ENCODE data around the gene AP2A1.

AP2A1 gene

GRCh38 chr19:49763230-49763629 lies 3.6 kb upstream of the AP2A1 start, which contains the start of gene TSKS:
TSS of gene TSKS (minus strand) at chr19:49763306. CDS start at chr19:49763247, 59 bp downstream.
- no peak within 1 kb of the TSS for H3K4me3 ChIP-seq (ENCODE audit: control insufficient read depth, low read depth, low read length)
- no peak for TF ChIP-seq CTCF (IDR thresholded peaks at IDR 0.05; ENCODE audit: control insufficient read depth, insufficient read depth, low read depth, low read length, missing control alignments)
- DNase-seq (ENCODE audit: low read depth), result no peak

- no peak overlapping the region for H3K4me3 ChIP-seq (ENCODE audit: control insufficient read depth, low read depth, low read length)
- DNase-seq (ENCODE audit: low read depth), result no peak
- no peak for TF ChIP-seq CTCF (IDR thresholded peaks at IDR 0.05; ENCODE audit: control insufficient read depth, insufficient read depth, low read depth, low read length, missing control alignments)
Observed at GRCh38 chr19:49764341-49764740, 2.5 kb upstream of the AP2A1 start.

- DNase-seq (ENCODE audit: low read depth), result peak; percentile 100
- H3K4me3 ChIP-seq (ENCODE audit: control insufficient read depth, low read depth, low read length), result peak overlapping the region; percentile 40
- no peak for TF ChIP-seq CTCF (IDR thresholded peaks at IDR 0.05; ENCODE audit: control insufficient read depth, insufficient read depth, low read depth, low read length, missing control alignments)
Observed at GRCh38 chr19:49766007-49766929, 533 bp upstream of the AP2A1 start.

- peak overlapping the region; percentile 96 for H3K4me3 ChIP-seq (ENCODE audit: control insufficient read depth, low read depth, low read length)
- no peak for DNase-seq (ENCODE audit: low read depth)
- TF ChIP-seq CTCF (IDR thresholded peaks at IDR 0.05; ENCODE audit: control insufficient read depth, insufficient read depth, low read depth, low read length, missing control alignments), result no peak
Observed at GRCh38 chr19:49767381-49767780, 580 bp downstream of the AP2A1 start.

GRCh38 chr19:49767967-49768581 lies 1.3 kb downstream of the AP2A1 start:
- peak overlapping the region; percentile 96 for H3K4me3 ChIP-seq (ENCODE audit: control insufficient read depth, low read depth, low read length)
- TF ChIP-seq CTCF (IDR thresholded peaks at IDR 0.05; ENCODE audit: control insufficient read depth, insufficient read depth, low read depth, low read length, missing control alignments), result no peak
- DNase-seq (ENCODE audit: low read depth), result no peak

- H3K4me3 ChIP-seq (ENCODE audit: control insufficient read depth, low read depth, low read length), result no peak overlapping the region
- no peak for TF ChIP-seq CTCF (IDR thresholded peaks at IDR 0.05; ENCODE audit: control insufficient read depth, insufficient read depth, low read depth, low read length, missing control alignments)
- DNase-seq (ENCODE audit: low read depth), result no peak
Observed at GRCh38 chr19:49770529-49770928, 3.7 kb downstream of the AP2A1 start.
